VCaP (cell line): ENCODE results near the gene UBE2K.
"Not testable (repeated sequence)": the region's sequence is repeated elsewhere in the genome, so short reads cannot be mapped to it uniquely, and the experiment has no call there.

Experiments
- H3K27ac ChIP-seq: fragments of 450-650 bp; 2 replicates; pipeline ENCODE4 v1.5.1; 2017
- TF ChIP-seq, protein P1 (sequence below): fragments of 450-650 bp; conservative IDR thresholded peaks from 2 replicates; pipeline ENCODE4 v1.5.1; 2017; ENCODE audit warnings: mild to moderate bottlenecking, moderate library complexity

Gene UBE2K, protein sequence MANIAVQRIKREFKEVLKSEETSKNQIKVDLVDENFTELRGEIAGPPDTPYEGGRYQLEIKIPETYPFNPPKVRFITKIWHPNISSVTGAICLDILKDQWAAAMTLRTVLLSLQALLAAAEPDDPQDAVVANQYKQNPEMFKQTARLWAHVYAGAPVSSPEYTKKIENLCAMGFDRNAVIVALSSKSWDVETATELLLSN

DNA sequence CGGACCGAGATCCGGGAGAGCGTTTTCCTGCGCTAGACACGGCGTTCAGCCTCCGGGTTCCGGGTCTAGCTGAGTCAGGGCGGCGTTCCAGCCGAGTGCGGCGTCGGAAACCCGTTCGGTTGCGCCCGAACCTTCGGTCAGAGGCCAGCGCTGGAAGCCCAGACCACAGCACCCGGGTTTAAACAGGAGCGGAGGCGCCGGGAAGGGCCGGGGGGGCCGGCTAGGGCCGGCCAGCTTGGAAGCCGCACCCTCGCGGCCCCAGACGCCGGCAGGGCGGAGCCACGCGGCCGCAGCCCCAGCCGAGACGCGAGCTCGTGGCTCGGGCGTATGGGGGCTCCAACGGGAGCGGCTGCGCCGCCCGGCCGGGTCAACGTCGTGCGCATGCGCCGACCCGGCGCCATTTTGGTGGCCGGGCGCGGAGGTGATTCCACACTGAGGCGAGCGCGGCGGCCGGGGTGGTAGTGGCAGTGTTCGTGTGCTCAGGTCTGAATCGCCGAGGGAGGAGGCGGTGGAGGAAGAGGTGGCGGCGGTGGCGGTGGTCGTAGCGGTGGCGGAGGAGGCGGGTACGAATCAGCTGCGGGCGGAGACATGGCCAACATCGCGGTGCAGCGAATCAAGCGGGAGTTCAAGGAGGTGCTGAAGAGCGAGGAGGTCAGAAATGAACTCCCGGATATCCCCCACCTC lies at the start of gene UBE2K:
Gene UBE2K (plus strand): TSS at position 397 of the 684 bp plus-strand sequence. CDS start 192 bp downstream, at position 589.
- H3K27ac ChIP-seq: peak within 1 kb of the TSS; percentile 96
- TF ChIP-seq, protein P1, sequence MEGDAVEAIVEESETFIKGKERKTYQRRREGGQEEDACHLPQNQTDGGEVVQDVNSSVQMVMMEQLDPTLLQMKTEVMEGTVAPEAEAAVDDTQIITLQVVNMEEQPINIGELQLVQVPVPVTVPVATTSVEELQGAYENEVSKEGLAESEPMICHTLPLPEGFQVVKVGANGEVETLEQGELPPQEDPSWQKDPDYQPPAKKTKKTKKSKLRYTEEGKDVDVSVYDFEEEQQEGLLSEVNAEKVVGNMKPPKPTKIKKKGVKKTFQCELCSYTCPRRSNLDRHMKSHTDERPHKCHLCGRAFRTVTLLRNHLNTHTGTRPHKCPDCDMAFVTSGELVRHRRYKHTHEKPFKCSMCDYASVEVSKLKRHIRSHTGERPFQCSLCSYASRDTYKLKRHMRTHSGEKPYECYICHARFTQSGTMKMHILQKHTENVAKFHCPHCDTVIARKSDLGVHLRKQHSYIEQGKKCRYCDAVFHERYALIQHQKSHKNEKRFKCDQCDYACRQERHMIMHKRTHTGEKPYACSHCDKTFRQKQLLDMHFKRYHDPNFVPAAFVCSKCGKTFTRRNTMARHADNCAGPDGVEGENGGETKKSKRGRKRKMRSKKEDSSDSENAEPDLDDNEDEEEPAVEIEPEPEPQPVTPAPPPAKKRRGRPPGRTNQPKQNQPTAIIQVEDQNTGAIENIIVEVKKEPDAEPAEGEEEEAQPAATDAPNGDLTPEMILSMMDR: no peak

DNA sequence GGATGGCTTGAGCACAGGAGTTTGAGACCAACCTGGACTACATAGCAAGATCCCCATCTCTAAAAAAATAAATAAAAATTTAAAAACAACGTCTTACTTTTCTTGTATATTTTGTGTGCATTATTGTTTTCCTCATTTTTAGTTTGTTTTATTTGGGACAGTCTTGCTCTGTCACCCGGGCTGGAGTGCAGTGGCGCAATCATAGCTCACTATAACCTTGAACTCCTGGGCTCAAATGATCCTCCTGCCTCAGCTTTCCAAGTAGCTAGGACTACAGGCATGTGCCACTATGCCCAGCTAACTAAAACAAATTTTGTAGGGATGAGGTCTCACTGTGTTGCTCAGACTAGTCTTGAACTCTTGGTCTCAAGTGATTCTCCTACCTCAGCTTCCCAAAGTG lies 49.7 kb upstream of the UBE2K start:
- TF ChIP-seq, protein P1: no peak
- no peak overlapping the region for H3K27ac ChIP-seq

DNA sequence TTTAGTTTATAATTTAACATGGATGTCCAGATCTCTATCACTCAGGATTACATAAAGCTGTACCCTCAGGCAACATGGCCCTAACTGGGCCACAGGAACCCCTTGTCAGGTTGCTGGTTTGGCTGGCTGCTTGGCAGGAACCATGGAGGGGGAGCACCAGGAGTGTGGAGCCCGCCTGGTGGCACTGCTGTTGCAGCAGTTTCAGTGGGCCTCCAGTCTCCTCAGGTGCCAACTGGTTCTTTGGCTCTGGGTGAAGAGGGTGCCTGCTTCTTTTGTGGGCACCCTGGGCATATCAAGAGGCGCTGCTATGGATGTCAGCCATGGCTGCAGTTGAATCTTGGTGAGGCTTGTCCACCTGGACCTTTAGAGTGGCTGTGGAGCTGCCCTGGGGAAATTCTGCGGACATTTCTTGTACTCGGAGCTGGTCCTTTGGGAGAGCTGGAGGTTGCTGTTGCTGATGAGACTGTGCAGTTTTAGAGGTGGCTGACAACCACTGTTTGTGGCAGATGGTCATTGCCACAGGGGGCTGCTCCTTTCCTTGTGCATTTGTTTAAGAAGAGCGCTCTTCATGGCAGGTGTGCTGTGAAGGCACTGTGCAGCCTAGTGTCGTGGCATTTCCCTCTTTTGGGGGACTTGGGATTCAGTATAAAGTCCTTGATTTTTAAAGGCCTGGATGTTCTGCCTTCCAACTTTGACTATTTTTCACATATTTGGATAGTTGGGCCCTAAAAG lies 48.9 kb upstream of the UBE2K start:
- H3K27ac ChIP-seq: no peak overlapping the region
- TF ChIP-seq, protein P1: no peak

DNA sequence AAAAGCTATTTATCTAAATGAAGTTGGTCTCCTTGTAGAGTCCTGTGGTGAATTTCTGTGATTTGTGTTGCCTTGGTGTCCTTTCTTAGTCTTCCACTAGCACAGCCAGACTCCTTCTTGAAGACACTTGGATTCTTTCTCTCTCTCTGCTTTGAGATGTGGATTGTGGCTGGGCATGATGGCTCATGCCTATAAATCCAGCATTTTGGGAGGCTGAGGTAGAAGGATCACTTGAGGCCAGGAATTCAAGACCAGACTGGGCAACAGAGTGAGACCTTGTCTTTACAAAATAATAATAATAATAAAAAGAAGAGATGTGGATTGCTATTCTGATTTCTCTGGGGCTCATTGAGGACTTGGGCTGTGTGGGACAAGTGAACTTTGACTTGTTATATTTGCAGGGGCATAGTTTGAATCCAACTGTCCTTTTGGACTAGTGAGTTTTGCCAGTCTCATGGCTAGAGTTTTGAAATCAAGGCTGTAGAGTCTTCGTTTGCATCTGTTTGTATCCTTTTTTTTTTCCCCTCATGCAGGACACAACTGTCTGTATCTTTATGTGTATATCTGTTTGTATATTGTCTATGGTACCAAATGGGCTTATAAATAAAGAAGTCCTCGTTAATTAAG lies 48.2 kb upstream of the UBE2K start:
- TF ChIP-seq, protein P1: no peak
- H3K27ac ChIP-seq: no peak overlapping the region

DNA sequence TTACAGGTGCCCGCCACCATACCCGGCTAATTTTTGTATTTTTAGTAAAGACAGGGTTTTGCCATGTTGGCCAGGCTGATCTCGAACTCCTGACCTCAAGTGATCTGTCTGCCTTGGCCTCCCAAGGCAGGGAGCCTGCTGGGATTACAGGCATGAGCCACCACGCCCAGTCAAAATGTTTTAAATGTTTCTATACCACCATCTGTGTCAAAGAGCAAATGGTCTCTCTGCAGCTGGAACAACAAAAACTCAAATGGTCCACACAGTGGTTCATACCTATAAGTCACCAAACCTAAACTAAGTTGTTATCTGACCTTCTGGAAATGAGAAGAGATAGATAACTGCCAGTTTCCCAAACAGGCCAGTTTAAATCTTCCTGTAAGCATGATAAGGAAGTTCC lies 46.4 kb upstream of the UBE2K start:
- H3K27ac ChIP-seq: not testable (repeated sequence)

DNA sequence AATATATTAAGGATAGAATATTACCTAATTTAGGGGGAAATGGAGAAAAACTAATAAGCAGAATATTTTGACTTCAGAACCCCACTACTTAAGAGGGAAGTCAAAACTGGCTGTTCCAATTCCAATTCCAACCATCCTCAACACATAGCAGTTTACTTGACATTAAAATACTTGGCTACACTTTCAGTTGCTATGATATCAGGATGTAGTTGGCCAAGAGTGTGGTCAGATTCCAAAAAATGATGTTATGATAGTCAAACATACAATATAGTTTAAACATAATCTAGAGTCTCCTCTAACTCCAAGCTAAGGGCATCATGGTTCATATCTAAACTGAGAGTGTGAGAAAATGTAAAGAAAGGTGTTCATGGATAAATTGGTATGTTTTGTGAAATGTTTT lies 42.7 kb upstream of the UBE2K start:
- peak overlapping the region; percentile 42; the same call in 1 of the 2 replicates for H3K27ac ChIP-seq
- TF ChIP-seq, protein P1: no peak

DNA sequence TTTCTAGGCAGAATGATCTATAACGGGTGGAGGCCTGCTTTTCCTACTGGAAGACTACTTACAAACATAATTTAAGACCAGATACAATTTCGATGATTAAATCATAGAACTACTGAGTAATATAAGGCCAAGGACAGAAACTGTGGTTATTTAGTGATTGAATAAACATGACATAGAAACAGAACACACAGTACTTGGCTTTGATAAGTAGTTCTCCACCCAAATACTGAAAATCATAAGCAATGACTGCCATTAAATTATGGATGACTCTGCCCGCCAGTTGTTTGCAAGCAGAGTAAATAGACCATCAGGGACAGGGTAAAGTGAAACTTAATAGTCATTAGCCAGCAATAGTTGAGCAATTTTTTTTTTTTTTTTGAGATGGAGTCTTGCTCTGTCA lies 42.1 kb upstream of the UBE2K start:
- TF ChIP-seq, protein P1: no peak

DNA sequence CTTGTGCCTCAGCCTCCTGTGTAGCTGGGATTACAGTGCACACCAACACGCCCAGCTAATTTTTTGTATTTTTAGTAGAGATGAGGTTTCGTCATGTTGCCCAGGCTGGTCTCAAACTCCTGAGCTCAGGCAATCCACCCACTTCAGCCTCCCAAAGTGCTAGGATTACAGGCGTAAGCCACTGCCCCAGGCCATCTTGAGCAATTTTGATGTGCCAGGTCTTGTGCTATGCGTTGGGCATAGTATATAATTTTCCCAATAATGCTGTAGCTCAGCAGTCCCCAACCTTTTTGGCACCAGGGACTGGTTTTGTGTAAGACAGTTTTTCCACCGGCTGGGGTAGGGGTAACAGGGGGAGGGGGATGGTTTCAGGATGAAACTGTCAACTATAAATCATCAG lies 41.3 kb upstream of the UBE2K start:
- peak overlapping the region; percentile 42; the same call in 1 of the 2 replicates for H3K27ac ChIP-seq

More for the DNA sequence above, 42.1 kb upstream of the UBE2K start:
- H3K27ac ChIP-seq: peak overlapping the region; percentile 42; the same call in 1 of the 2 replicates
